PFSK-1 (cell line): ENCODE results near the gene KREMEN1.

ENCODE experiments used
- FOXP2 ChIP-seq: optimal IDR thresholded peaks from 2 replicates; pipeline ENCODE3; 2011; ENCODE audit warnings: borderline replicate concordance, control low read depth, inconsistent platforms; ENCODE audit not compliant: insufficient read depth; ENCODE audit errors: extremely low read length, extremely low read depth
- POLR2AphosphoS5 ChIP-seq: IDR thresholded peaks from 2 replicates; pipeline ENCODE4 v1.6.1; 2012; ENCODE audit warnings: low read depth, mild to moderate bottlenecking, control low read depth, low read length, moderate library complexity
- REST ChIP-seq, 2 experiments: IDR thresholded peaks; 2 replicates each; pipeline versions ENCODE4 v1.6.1 to v1.8.0; 2011 to 2012; ENCODE audit warnings: low read depth in 2 of 2, low read length in 2 of 2, control low read depth in 1 of 2, inconsistent platforms in 1 of 2, mild to moderate bottlenecking in 1 of 2, moderate library complexity in 1 of 2; ENCODE audit not compliant: insufficient read depth in 1 of 2
- SIN3A ChIP-seq: IDR thresholded peaks from 2 replicates; pipeline ENCODE4 v1.6.1; 2012; ENCODE audit warnings: mild to moderate bottlenecking, low read length, moderate library complexity, borderline replicate concordance; ENCODE audit not compliant: insufficient read depth
- TAF1 ChIP-seq: IDR thresholded peaks from 2 replicates; pipeline ENCODE4 v1.6.1; 2012; ENCODE audit warnings: low read length, control low read depth, borderline replicate concordance; ENCODE audit not compliant: insufficient read depth

GRCh38 chr22:29215012-29215860 lies 142.4 kb downstream of the KREMEN1 start:
- TF ChIP-seq POLR2AphosphoS5 = no peak
- no peak for TF ChIP-seq TAF1
- no peak for TF ChIP-seq REST (IDR thresholded peaks at IDR 0.05; ENCODE audit: insufficient read depth in 1 of 2, low read depth in 2 of 2, low read length in 2 of 2)
- no peak for TF ChIP-seq SIN3A
- TF ChIP-seq FOXP2 = no peak
